Kidney (tissue), 14 donors: ENCODE data around the gene AEBP2. TPM values are rescaled to one million over a fixed set of nuclear protein-coding genes. Genes with fewer than 3 reads are reported as not detected.
"Not testable (repeated sequence)": the region's sequence is repeated elsewhere in the genome, so short reads cannot be mapped to it uniquely, and the experiment has no call there.

ENCODE experiments used
- DNase-seq, 5 donors: peaks; one replicate each; pipeline ENCODE4 v3.0.0-alpha.2; 2013 to 2020
- FAIRE-seq: peaks from 2 replicates; lab custom pipeline; 2012; peaks lifted over from hg19 to GRCh38; lab: Jason Lieb, UNC
- H3K27ac ChIP-seq, 2 donors: one replicate each; pipeline ENCODE4 v1.7.0; 2013; ENCODE audit warnings: low read depth in 2 of 2, low read length in 2 of 2, inconsistent platforms in 1 of 2
- H3K27me3 ChIP-seq: one replicate; pipeline ENCODE4 v1.7.1; 2013; ENCODE audit warnings: low read length, inconsistent platforms; ENCODE audit not compliant: control insufficient read depth, insufficient read depth
- H3K36me3 ChIP-seq, 3 donors: one replicate each; pipeline versions ENCODE4 v1.7.0 to v1.7.1; 2013; ENCODE audit warnings: low read length in 3 of 3, control low read depth in 1 of 3, inconsistent platforms in 1 of 3; ENCODE audit not compliant: insufficient read depth in 3 of 3, control insufficient read depth in 2 of 3
- H3K4me1 ChIP-seq, 3 donors: one replicate each; pipeline versions ENCODE4 v1.7.0 to v1.7.1; 2013; ENCODE audit warnings: low read length in 3 of 3, inconsistent platforms in 1 of 3, low read depth in 1 of 3; ENCODE audit not compliant: control insufficient read depth in 2 of 3, insufficient read depth in 2 of 3
- H3K4me3 ChIP-seq, 3 donors: one replicate each; pipeline versions ENCODE4 v1.7.0 to v1.8.1; 2013; ENCODE audit warnings: low read length in 3 of 3, control low read depth in 1 of 3, inconsistent platforms in 1 of 3
- H3K9ac ChIP-seq, 3 donors: one replicate each; pipeline versions ENCODE4 v1.7.0 to v1.7.1; 2013; ENCODE audit warnings: low read length in 3 of 3, control low read depth in 1 of 3, inconsistent platforms in 1 of 3
- H3K9me3 ChIP-seq, 3 donors: one replicate each; pipeline versions ENCODE4 v1.7.0 to v1.7.1; 2013; ENCODE audit warnings: low read length in 3 of 3, control low read depth in 1 of 3, inconsistent platforms in 1 of 3; ENCODE audit not compliant: control insufficient read depth in 2 of 3, insufficient read depth in 1 of 3
- CTCF ChIP-seq: IDR thresholded peaks from 3 replicates; pipeline ENCODE4 v1.5.1; 2012; ENCODE audit warnings: mild to moderate bottlenecking, moderate library complexity, borderline replicate concordance; ENCODE audit not compliant: insufficient read depth; ENCODE audit errors: extremely low read depth
- intact Hi-C: fragments of 100-400 bp; cut with DNase I; formaldehyde crosslinking; loops from one replicate; pipeline ENCODE4 v1.11.1; 2022
- polyA plus RNA-seq: library from polyadenylated mRNA; stranded (reverse); fragments of 350-450 nt; fragmentation: Illumina TruSeq; extraction: RNeasy Lipid Tissue Mini Kit (QIAGEN cat#74804); gene quantifications from one replicate; pipeline ENCODE4 v1.2.3, GENCODE V29; 2014; ENCODE audit warnings: low read depth, low replicate concordance; ENCODE audit not compliant: insufficient read depth
- total RNA-seq: library from RNA; stranded (reverse); fragmentation: NEBNext Ultra II Directional; extraction: Animal tissue kit (Norgen Biotek cat#: 25700); gene quantifications from one replicate; pipeline ENCODE4 v1.2.1, GENCODE V29; 2021
- donor health status: control.
- donor health status: control.
- donor health status: control.
- donor health status: control.
- donor health status: control.
- donor health status: DM: yes; HTN: yes; CAD: no.
- donor health status: Normal renal cell carcinoma (clear cell type).

AEBP2 gene
- total and polyA plus RNA-seq, 2 donors from 2014 or later, result 12.0 to 46.4 TPM

- TF ChIP-seq CTCF, result no peak
- no peak overlapping the region for H3K9ac ChIP-seq
- no peak overlapping the region for H3K4me3 ChIP-seq
- peaks cover 0 to 3% (median 0%) of the 10 kb centered on the region in 3 donors for H3K4me1 ChIP-seq
- H3K27me3 ChIP-seq, result no peaks in the 10 kb centered on the region
- H3K27ac ChIP-seq, result no peak overlapping the region
- intact Hi-C loops, result no loop called here
- H3K9me3 ChIP-seq, result no peaks in the 10 kb centered on the region
- peaks cover 0 to 5% (median 4%) of the 10 kb centered on the region in 3 donors for H3K36me3 ChIP-seq
- DNase-seq (no peak), FAIRE-seq (no peak)
Observed at GRCh38 chr12:19465711-19466110, 26.4 kb downstream of the AEBP2 start.

- H3K9me3 ChIP-seq, result no peaks in the 10 kb centered on the region
- TF ChIP-seq CTCF, result no peak
- no peaks in the 10 kb centered on the region for H3K36me3 ChIP-seq
- DNase-seq, result no peak
- H3K4me1 ChIP-seq, result no peaks in the 10 kb centered on the region
- H3K9ac ChIP-seq, result no peak overlapping the region
- H3K4me3 ChIP-seq, result no peak overlapping the region
- FAIRE-seq, result no peak
- H3K27ac ChIP-seq, result no peak overlapping the region
- intact Hi-C loops, result no loop called here
- H3K27me3 ChIP-seq, result no peaks in the 10 kb centered on the region
Observed at GRCh38 chr12:19474147-19474546, 34.9 kb downstream of the AEBP2 start.

GRCh38 chr12:19475884-19476505 is 36.7 kb downstream of the AEBP2 start:
- H3K36me3 ChIP-seq, H3K9ac ChIP-seq, FAIRE-seq, H3K27me3 ChIP-seq, H3K4me3 ChIP-seq, H3K9me3 ChIP-seq, DNase-seq, H3K4me1 ChIP-seq, intact Hi-C loops, H3K27ac ChIP-seq: not testable (repeated sequence)

GRCh38 chr12:19477071-19477470 is 37.8 kb downstream of the AEBP2 start:
- H3K4me3 ChIP-seq, result no peak overlapping the region
- intact Hi-C loops, result no loop called here
- no peak for DNase-seq
- no peaks in the 10 kb centered on the region for H3K27me3 ChIP-seq
- TF ChIP-seq CTCF, result no peak
- H3K27ac ChIP-seq, result no peak overlapping the region
- FAIRE-seq, result no peak
- H3K4me1 ChIP-seq, result peaks cover 0 to 3% (median 0%) of the 10 kb centered on the region in 3 donors
- H3K36me3 ChIP-seq, result no peaks in the 10 kb centered on the region
- H3K9me3 ChIP-seq, result no peaks in the 10 kb centered on the region
- H3K9ac ChIP-seq, result no peak overlapping the region
